ENCODE measurements around the gene FOXK1.
"Not testable (repeated sequence)": the region's sequence is repeated elsewhere in the genome, so short reads cannot be mapped to it uniquely, and the experiment has no call there.

Gene FOXK1

GRCh38 chr7:4667776-4668509 lies 14.2 kb upstream of the FOXK1 start:
- no peak overlapping the region for H3K4me3 ChIP-seq (ENCODE audit: low read depth, low read length)
- DNase-seq (ENCODE audit: low read depth), result no peak
- TF ChIP-seq CTCF (IDR thresholded peaks at IDR 0.05; ENCODE audit: low read depth, low read length, missing control alignments), result no peak

GRCh38 chr7:4668510-4668847 lies 13.6 kb upstream of the FOXK1 start:
- no peak overlapping the region for H3K4me3 ChIP-seq (ENCODE audit: low read depth, low read length)
- TF ChIP-seq CTCF (IDR thresholded peaks at IDR 0.05; ENCODE audit: low read depth, low read length, missing control alignments), result no peak
- no peak for DNase-seq (ENCODE audit: low read depth)

- no peak overlapping the region for H3K4me3 ChIP-seq (ENCODE audit: low read depth, low read length)
- no peak for DNase-seq (ENCODE audit: low read depth)
- TF ChIP-seq CTCF (IDR thresholded peaks at IDR 0.05; ENCODE audit: low read depth, low read length, missing control alignments), result no peak
Measured at GRCh38 chr7:4670791-4671190, 11.3 kb upstream of the FOXK1 start.

GRCh38 chr7:4675771-4676367 lies 6.2 kb upstream of the FOXK1 start:
- TF ChIP-seq CTCF (IDR thresholded peaks at IDR 0.05; ENCODE audit: low read depth, low read length, missing control alignments), result no peak
- no peak overlapping the region for H3K4me3 ChIP-seq (ENCODE audit: low read depth, low read length)
- DNase-seq (ENCODE audit: low read depth), result no peak

- not testable (repeated sequence) for DNase-seq (ENCODE audit: low read depth); H3K4me3 ChIP-seq (ENCODE audit: low read depth, low read length)
Measured at GRCh38 chr7:4677518-4677917, 4.6 kb upstream of the FOXK1 start.

GRCh38 chr7:4681218-4681851 lies 760 bp upstream of the FOXK1 start:
- H3K4me3 ChIP-seq (ENCODE audit: low read depth, low read length), result peak overlapping the region; percentile 52
- TF ChIP-seq CTCF (IDR thresholded peaks at IDR 0.05; ENCODE audit: low read depth, low read length, missing control alignments), result no peak
- no peak for DNase-seq (ENCODE audit: low read depth)

GRCh38 chr7:4682621-4683042 lies 537 bp downstream of the FOXK1 start:
- H3K4me3 ChIP-seq (ENCODE audit: low read depth, low read length), result peak overlapping the region; percentile 94
- no peak for DNase-seq (ENCODE audit: low read depth)
- TF ChIP-seq CTCF (IDR thresholded peaks at IDR 0.05; ENCODE audit: low read depth, low read length, missing control alignments), result no peak
